Measurements from ENCODE around the gene CCDC86.

GRCh38 chr11:60864856-60865513, 23.1 kb downstream of the CCDC86 start:
- TF ChIP-seq CTCF (conservative IDR thresholded peaks at IDR 0.05 in 1 of 2, IDR thresholded peaks at IDR 0.05 in 1 of 2; ENCODE audit: extremely low read depth in 1 of 2, insufficient read depth in 1 of 2, low read depth in 1 of 2, low read length in 2 of 2) (no peak), EZH2 (IDR thresholded peaks at IDR 0.05; ENCODE audit: borderline replicate concordance, low read length) (no peak)
